ENCODE results near the gene PNLIPRP1.

DNA sequence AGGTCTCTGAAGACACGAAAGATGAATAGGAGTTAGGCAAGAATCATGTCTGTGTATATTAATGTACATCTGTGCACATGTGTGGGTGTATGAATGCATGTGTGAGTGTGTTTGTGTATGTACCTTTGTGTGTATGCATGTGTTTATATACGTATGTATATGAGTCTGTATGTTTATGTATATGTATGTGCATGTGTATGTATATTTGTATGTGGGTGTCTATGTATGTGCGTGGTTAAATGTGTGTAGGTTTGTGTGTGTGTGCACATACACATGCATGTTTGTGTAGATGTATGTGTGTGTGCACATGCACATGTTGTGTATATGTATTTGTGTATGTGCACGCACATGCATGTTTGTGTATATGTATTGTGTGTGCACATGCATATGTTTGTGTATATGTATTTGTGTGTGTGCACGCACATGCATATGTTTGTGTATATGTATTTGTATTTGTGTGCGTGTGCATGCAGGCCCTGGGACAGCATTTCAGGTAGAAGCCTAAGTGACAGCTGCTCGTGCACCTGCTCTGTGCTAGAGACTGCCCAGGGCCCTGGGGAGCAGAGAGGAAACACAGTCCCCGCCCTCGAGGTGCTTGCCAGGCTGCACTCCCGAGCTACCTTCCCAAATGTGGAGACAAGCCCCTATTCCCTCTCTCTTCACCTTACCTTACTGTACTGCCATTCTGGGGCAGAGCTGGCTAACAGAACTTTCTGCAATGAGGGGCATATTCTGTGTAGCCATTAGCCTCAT is 12.1 kb downstream of the PNLIPRP1 start:
- TF ChIP-seq GABPA (IDR thresholded peaks at IDR 0.05; ENCODE audit: low read depth): no peak
- TF ChIP-seq EZH2 (IDR thresholded peaks at IDR 0.05; ENCODE audit: borderline replicate concordance, control insufficient read depth, low read depth, low read length): no peak
- TF ChIP-seq RFX5 (IDR thresholded peaks at IDR 0.05; ENCODE audit: low read depth, low read length): no peak
- TF ChIP-seq EGR1 (IDR thresholded peaks at IDR 0.05; ENCODE audit: borderline replicate concordance in 1 of 2, low read depth in 2 of 2, low read length in 2 of 2): no peak
